OCI-LY3 (cell line): ENCODE measurements around the gene OR14J1.

Source experiments
- CTCF ChIP-seq: fragments of 200-600, 300-600 bp; sonication (generic); IDR thresholded peaks from 2 replicates; pipeline ENCODE4 v1.5.1; 2014; ENCODE audit warnings: antibody characterized with exemption, low read length, low read depth
- EZH2phosphoT487 ChIP-seq: fragments of 200-600 bp; shearing (Covaris generic); IDR thresholded peaks from 2 replicates; pipeline ENCODE4 v1.6.1; 2018; ENCODE audit warnings: antibody characterized with exemption, mixed run types, low read depth

GRCh38 chr6:29294499-29294914 lies 7.0 kb upstream of the OR14J1 start:
- TF ChIP-seq CTCF: no peak
- no peak for TF ChIP-seq EZH2phosphoT487
